SU-DHL-6 (cell line): ENCODE results near the gene UNC13C.

Experiments
- CTCF ChIP-seq: fragments of 200-600 bp; sonication (generic); IDR thresholded peaks from one replicate; pipeline ENCODE4 v1.5.1; 2017; ENCODE audit warnings: antibody characterized with exemption, mild to moderate bottlenecking, low read length, moderate library complexity; ENCODE audit not compliant: insufficient read depth, poor library complexity, severe bottlenecking
- EZH2phosphoT487 ChIP-seq: fragments of 200-600 bp; sonication (generic), shearing (Covaris generic); conservative IDR thresholded peaks from 2 replicates; pipeline ENCODE4 v1.6.1; 2018; ENCODE audit warnings: mild to moderate bottlenecking, antibody characterized with exemption, low read length, moderate library complexity, mixed read lengths

- no peak for TF ChIP-seq CTCF
- no peak for TF ChIP-seq EZH2phosphoT487
These were observed 35.9 kb downstream of the UNC13C start for GRCh38 chr15:54014067-54014655.
